ENCODE data around the gene SLC25A21. TPM values are rescaled to one million over a fixed set of nuclear protein-coding genes. Genes with fewer than 3 reads are reported as not detected.

The SLC25A21 gene
- total and polyA plus RNA-seq, 10 of the 15 experiments (the other 5 are each of a cell fraction or from before 2014, with no cell fraction given) = 0.06 to 0.72 (median 0.17) TPM; not detected in 3

DNA sequence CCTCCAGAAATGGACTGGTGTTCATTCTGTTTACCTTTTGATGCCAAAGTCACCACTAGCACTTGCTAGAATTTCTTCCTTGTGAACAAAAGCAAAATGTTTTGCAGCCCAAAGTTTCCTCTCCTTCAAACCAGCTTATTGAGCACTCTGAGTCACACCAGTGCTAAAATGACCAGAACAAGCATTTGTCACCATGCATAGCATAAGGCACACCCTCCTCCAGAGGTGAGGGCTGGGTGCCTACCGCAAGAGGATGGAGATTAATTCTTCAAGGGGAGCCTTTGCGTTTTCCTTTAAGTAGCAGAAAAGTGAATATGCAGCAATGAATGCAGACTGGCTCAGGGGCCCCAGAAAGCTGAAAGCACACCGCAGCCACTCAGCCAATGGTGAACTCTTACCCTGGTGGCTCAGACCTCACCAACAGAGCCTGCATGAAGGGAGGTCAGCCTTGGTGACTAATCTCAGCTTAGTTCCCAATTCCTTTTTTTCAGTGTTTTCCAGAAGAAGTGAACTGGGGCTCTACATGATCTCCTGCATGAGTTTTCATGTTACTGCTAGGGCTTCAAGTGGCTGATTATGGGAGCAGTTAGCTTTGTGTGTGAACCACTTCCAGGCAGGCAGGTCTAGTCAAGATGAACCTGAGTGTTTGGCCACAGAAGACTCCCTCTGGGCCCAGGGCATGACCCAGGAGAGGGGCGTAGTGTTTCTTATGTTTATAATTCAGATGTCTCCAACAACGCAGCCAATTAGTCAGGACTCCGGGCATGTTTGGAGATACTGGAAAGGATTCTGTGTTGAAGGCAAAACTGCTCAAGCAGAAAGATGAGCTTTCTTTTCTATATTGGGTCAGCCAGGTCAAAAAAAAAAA is 414.4 kb downstream of the SLC25A21 start (continued):
- no peak for TF ChIP-seq EZH2 (IDR thresholded peaks at IDR 0.05; ENCODE audit: borderline replicate concordance, control insufficient read depth, low read depth, low read length)

DNA sequence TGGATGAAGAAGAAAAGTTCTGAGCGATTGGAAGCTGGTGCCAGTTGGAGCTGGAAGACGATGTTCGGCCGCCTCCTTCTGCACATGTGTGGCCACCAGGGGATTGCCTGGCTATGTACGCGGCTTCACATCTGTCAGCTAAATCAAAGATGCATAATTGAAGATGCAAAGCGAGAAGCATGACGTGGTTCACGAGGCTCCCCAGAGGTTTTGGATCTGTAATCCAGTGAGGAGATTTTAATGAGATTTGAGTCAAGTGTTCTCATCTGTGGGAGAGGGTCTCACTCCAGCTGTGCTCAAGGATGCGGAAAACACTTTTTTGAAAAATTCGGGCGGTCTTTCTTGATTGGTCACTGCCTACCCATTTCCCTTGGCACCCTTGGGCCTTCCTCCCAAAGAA is 416.2 kb downstream of the SLC25A21 start:
- FAIRE-seq (no peak), ATAC-seq (no peak), DNase-seq (ENCODE audit: low read depth, low spot score) (no peak)
- TF ChIP-seq HDGF (IDR thresholded peaks at IDR 0.05) (no peak), RFX5 (IDR thresholded peaks at IDR 0.05; ENCODE audit: low read depth, low read length) (no peak), TBL1XR1 (IDR thresholded peaks at IDR 0.05; ENCODE audit: low read depth, low read length) (no peak), BCL11A (IDR thresholded peaks at IDR 0.05; ENCODE audit: low read depth, low read length) (no peak), MYC (IDR thresholded peaks at IDR 0.05; ENCODE audit: insufficient read depth, insufficient read length, insufficient replicate concordance, low read length, severe bottlenecking) (no peak), SREBF1 (IDR thresholded peaks at IDR 0.05; ENCODE audit: low read length) (no peak), SIX5 (IDR thresholded peaks at IDR 0.05; ENCODE audit: low read depth, low read length, severe bottlenecking) (no peak), MTA2 (IDR thresholded peaks at IDR 0.05; ENCODE audit: low read depth) (no peak)
- TF ChIP-seq, protein P1, sequence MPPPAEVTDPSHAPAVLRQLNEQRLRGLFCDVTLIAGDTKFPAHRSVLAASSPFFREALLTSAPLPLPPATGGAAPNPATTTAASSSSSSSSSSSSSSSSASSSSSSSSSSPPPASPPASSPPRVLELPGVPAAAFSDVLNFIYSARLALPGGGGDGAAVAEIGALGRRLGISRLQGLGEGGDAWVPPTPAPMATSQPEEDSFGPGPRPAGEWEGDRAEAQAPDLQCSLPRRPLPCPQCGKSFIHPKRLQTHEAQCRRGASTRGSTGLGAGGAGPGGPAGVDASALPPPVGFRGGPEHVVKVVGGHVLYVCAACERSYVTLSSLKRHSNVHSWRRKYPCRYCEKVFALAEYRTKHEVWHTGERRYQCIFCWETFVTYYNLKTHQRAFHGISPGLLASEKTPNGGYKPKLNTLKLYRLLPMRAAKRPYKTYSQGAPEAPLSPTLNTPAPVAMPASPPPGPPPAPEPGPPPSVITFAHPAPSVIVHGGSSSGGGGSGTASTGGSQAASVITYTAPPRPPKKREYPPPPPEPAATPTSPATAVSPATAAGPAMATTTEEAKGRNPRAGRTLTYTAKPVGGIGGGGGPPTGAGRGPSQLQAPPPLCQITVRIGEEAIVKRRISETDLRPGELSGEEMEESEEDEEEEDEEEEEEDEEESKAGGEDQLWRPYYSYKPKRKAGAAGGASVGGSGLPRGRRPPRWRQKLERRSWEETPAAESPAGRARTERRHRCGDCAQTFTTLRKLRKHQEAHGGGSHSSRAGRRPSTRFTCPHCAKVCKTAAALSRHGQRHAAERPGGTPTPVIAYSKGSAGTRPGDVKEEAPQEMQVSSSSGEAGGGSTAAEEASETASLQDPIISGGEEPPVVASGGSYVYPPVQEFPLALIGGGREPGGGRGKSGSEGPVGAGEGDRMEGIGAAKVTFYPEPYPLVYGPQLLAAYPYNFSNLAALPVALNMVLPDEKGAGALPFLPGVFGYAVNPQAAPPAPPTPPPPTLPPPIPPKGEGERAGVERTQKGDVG (CRISPR knock-in tag; IDR thresholded peaks at IDR 0.05) = no peak
- TF ChIP-seq, protein P2, sequence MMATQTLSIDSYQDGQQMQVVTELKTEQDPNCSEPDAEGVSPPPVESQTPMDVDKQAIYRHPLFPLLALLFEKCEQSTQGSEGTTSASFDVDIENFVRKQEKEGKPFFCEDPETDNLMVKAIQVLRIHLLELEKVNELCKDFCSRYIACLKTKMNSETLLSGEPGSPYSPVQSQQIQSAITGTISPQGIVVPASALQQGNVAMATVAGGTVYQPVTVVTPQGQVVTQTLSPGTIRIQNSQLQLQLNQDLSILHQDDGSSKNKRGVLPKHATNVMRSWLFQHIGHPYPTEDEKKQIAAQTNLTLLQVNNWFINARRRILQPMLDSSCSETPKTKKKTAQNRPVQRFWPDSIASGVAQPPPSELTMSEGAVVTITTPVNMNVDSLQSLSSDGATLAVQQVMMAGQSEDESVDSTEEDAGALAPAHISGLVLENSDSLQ (IDR thresholded peaks at IDR 0.05) = no peak
- BruUV-seq (replicated peaks) = no TSS peak
- RAD21 ChIA-PET (ENCODE audit: unreplicated experiment) = interaction anchor here (1.3 kb wide), 1 partner anchor 10 kb away, joined by 3 read pairs; no protein-coding TSS in a partner anchor
- Histone ChIP-seq H2AFZ (ENCODE audit: control insufficient read depth, low read depth, low read length) (no peak overlapping the region), H4K20me1 (ENCODE audit: control insufficient read depth, insufficient read depth) (no peaks in the 10 kb centered on the region), H3K36me3 (ENCODE audit: control insufficient read depth in 2 of 2, insufficient read depth in 2 of 2, low read length in 1 of 2) (no peaks in the 10 kb centered on the region), H3K4me3 (no peak overlapping the region), H3K27me3 (replicated peaks in 1 of 2; ENCODE audit: control insufficient read depth in 2 of 2, insufficient read depth in 2 of 2, low read length in 1 of 2) (no peaks in the 10 kb centered on the region), H3K4me1 (ENCODE audit: control insufficient read depth, insufficient read depth, low read length) (no peaks in the 10 kb centered on the region), H3K9me3 (replicated peaks; ENCODE audit: control insufficient read depth, insufficient read depth, low read length) (no peaks in the 10 kb centered on the region), H3K4me2 (ENCODE audit: control insufficient read depth, insufficient read depth) (no peak overlapping the region), H3K27ac (ENCODE audit: control insufficient read depth, insufficient read depth) (no peak overlapping the region), H3K9ac (ENCODE audit: control insufficient read depth, insufficient read depth, low read length) (no peak overlapping the region), H3K79me2 (ENCODE audit: control insufficient read depth, insufficient read depth, low read length) (no peaks in the 10 kb centered on the region)
- POLR2A ChIA-PET = no interaction called here
- WGBS (ENCODE audit: insufficient coverage, insufficient replicate concordance, low lambda C conversion rate, missing lambda C conversion rate) = 38% methylated on average over 12 of the region's 12 CpGs
- SMC1A ChIA-PET (ENCODE audit: uncharacterized antibody, unreplicated experiment) = no interaction called here
- CTCF ChIA-PET = interaction anchor here (1.1 kb wide), 1 partner anchor 9 kb away, joined by 4 read pairs; no protein-coding TSS in a partner anchor
- intact Hi-C loops (cut with micrococcal nuclease; ENCODE audit: unreplicated experiment) (no loop called here), in situ Hi-C loops (cut with MboI) (no loop called here)

Data from GM12878 (cell line).